ENCODE measurements around the gene TTF2. TPM values are rescaled to one million over a fixed set of nuclear protein-coding genes. Genes with fewer than 3 reads are reported as not detected.

Gene TTF2
- total RNA-seq, 1 donor from 2014 or later = 36.1 TPM

- H3K4me2 ChIP-seq = no peak overlapping the region
- H3K36me3 Mint-ChIP-seq = peaks cover 24% of the 10 kb centered on the region
- no peak overlapping the region for H3K9ac ChIP-seq
- H3K4me1 ChIP-seq = no peaks in the 10 kb centered on the region
- no peak overlapping the region for H2AFZ ChIP-seq (replicated peaks)
- H3F3A ChIP-seq (ENCODE audit: low read depth) = no peaks in the 10 kb centered on the region
- no peak overlapping the region for H3K4me3 ChIP-seq
- no peak for DNase-seq (ENCODE audit: low spot score)
- peaks cover 22% of the 10 kb centered on the region for H3K4me1 Mint-ChIP-seq
- no peak for TF ChIP-seq EZH2phosphoT487 (IDR thresholded peaks at IDR 0.05)
- TF ChIP-seq CTCF (IDR thresholded peaks at IDR 0.05) = no peak
- no peak overlapping the region for H3K4me3 Mint-ChIP-seq
- no peaks in the 10 kb centered on the region for H4K20me1 ChIP-seq (ENCODE audit: low read depth)
- H3K9me3 ChIP-seq (ENCODE audit: low read depth) = no peaks in the 10 kb centered on the region
- no peaks in the 10 kb centered on the region for H3K36me3 ChIP-seq
- no peaks in the 10 kb centered on the region for H3K79me2 ChIP-seq (ENCODE audit: low read depth)
- no peaks in the 10 kb centered on the region for H3K9me3 Mint-ChIP-seq
- no peak overlapping the region for H3K27ac ChIP-seq
- H3K27me3 ChIP-seq = no peaks in the 10 kb centered on the region
- no peak overlapping the region for H3K27ac Mint-ChIP-seq
- peaks cover 3% of the 10 kb centered on the region for H3K27me3 Mint-ChIP-seq (ENCODE audit: insufficient read depth, low read depth)
Measured at GRCh38 chr1:117094841-117095604, 34.9 kb downstream of the TTF2 start.

- no peak overlapping the region for H3K9ac ChIP-seq
- Mint-ChIP-seq H3K27ac (no peak overlapping the region), H3K27me3 (ENCODE audit: insufficient read depth, low read depth) (peaks cover 3% of the 10 kb centered on the region), H3K4me3 (no peak overlapping the region), H3K4me1 (peaks cover 22% of the 10 kb centered on the region), H3K9me3 (no peaks in the 10 kb centered on the region), H3K36me3 (peaks cover 26% of the 10 kb centered on the region)
- no peak overlapping the region for H3K4me3 ChIP-seq
- H4K20me1 ChIP-seq (ENCODE audit: low read depth) = no peaks in the 10 kb centered on the region
- H3K79me2 ChIP-seq (ENCODE audit: low read depth) = no peaks in the 10 kb centered on the region
- H3K27me3 ChIP-seq = no peaks in the 10 kb centered on the region
- H3K4me2 ChIP-seq = no peak overlapping the region
- no peaks in the 10 kb centered on the region for H3F3A ChIP-seq (ENCODE audit: low read depth)
- no peak overlapping the region for H2AFZ ChIP-seq (replicated peaks)
- DNase-seq (ENCODE audit: low spot score) = no peak
- TF ChIP-seq CTCF (IDR thresholded peaks at IDR 0.05) (no peak), EZH2 (IDR thresholded peaks at IDR 0.05) (no peak), EZH2phosphoT487 (IDR thresholded peaks at IDR 0.05) (no peak)
- H3K36me3 ChIP-seq = no peaks in the 10 kb centered on the region
- H3K4me1 ChIP-seq = no peaks in the 10 kb centered on the region
- H3K9me3 ChIP-seq (ENCODE audit: low read depth) = no peaks in the 10 kb centered on the region
- no peak overlapping the region for H3K27ac ChIP-seq
Measured at GRCh38 chr1:117096951-117097408, 36.9 kb downstream of the TTF2 start.

- no peak for TF ChIP-seq EZH2 (IDR thresholded peaks at IDR 0.05)
- no peak for TF ChIP-seq EZH2phosphoT487 (IDR thresholded peaks at IDR 0.05)
- no peak for TF ChIP-seq CTCF (IDR thresholded peaks at IDR 0.05)
- H3K4me1 Mint-ChIP-seq = peaks cover 21% of the 10 kb centered on the region
- Histone ChIP-seq H3F3A (ENCODE audit: low read depth) (no peaks in the 10 kb centered on the region), H3K79me2 (ENCODE audit: low read depth) (no peaks in the 10 kb centered on the region), H3K9ac (no peak overlapping the region), H2AFZ (replicated peaks) (no peak overlapping the region), H3K4me2 (no peak overlapping the region), H3K4me3 (no peak overlapping the region), H3K36me3 (no peaks in the 10 kb centered on the region), H3K4me1 (no peaks in the 10 kb centered on the region), H4K20me1 (ENCODE audit: low read depth) (no peaks in the 10 kb centered on the region), H3K9me3 (ENCODE audit: low read depth) (no peaks in the 10 kb centered on the region), H3K27ac (no peak overlapping the region), H3K27me3 (no peaks in the 10 kb centered on the region)
- peaks cover 5% of the 10 kb centered on the region for H3K27me3 Mint-ChIP-seq (ENCODE audit: insufficient read depth, low read depth)
- no peak for DNase-seq (ENCODE audit: low spot score)
- H3K4me3 Mint-ChIP-seq = no peak overlapping the region
- peaks cover 29% of the 10 kb centered on the region for H3K36me3 Mint-ChIP-seq
- H3K9me3 Mint-ChIP-seq = no peaks in the 10 kb centered on the region
- no peak overlapping the region for H3K27ac Mint-ChIP-seq
Measured at GRCh38 chr1:117097443-117097842, 37.3 kb downstream of the TTF2 start.
